HG03280 (cell line): ENCODE data around the gene CHIC1.
"Not testable (repeated sequence)": the region's sequence is repeated elsewhere in the genome, so short reads cannot be mapped to it uniquely, and the experiment has no call there.

Experiments used
- ATAC-seq: cut with Tn5 transposase; IDR thresholded peaks from one replicate; pipeline ENCODE4 v1.9.1; 2021; ENCODE audit warnings: mild to moderate bottlenecking, moderate library complexity; ENCODE audit not compliant: unreplicated experiment

CHIC1 gene

DNA sequence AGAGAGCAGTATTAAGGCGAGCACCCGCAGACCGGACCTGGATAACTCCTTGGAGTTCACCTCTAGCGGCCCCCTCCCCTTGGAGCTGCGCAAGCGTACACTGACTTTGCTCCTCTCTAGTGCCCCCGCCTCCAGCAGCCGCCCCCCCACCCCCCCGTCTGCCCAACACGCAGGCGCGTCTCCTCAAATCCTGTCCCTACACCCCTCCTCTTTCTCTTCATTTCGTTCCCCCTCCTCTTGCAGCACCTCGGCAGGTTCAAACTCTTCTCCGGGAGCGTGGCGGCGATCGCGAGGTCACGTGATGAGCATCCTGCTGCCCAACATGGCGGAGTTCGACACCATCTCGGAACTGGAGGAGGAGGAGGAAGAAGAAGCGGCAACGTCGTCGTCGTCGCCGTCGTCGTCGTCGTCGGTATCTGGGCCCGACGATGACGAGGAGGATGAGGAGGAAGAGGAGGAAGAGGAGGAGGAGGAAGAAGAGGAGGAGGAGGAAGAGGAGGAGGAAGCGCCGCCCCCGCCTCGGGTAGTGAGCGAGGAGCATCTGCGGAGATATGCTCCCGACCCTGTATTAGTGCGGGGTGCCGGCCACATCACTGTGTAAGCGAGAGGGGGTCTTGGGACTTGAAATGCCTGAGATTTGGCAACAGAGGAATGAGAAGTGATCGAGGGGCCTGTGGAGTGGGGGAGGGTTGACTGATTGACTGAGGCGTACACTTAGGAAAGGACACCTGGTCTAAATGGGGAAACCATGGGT, at the start of gene CHIC1:
Gene CHIC1 (plus strand): TSS at position 214 of the 754 bp plus-strand sequence. CDS start 88 bp downstream, at position 302.
- ATAC-seq: peak; percentile 65

DNA sequence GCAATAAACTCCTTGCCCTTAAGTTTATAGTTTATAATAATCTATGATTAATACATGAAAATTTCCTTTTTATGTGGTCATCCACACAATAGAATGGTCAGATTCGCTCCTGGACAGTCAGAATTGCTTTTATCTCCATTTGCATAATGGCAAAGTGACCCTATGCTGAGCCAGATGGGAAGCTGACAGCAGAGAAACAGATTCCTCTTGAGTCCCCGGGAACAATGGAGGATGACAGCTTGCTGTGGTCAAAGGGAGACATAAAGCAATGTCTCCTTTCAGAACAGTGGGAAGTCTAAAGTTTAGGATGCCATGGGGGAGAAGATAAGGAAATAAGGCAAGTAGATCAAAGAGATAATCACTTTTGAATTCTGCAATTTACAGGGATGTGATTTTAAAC, 40.2 kb upstream of the CHIC1 start:
- ATAC-seq: not testable (repeated sequence)

DNA sequence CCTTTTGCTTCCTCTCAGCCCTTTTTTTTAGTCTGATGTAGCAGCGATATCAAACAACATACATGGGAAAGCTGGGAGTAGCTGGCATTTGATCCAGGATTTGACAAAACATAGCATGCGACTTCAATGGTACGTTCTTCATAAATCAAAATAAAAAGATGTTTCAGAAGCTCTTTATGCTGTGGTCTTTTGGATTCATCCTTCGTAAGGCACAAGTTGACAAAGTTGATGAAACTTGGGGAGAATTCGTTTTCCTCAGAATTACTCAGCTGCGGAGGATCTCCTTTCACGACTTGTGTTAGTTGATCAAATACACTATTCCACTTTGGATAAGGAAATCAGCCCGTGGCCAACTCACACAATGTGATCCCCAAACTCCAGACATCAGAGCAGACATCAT, 38.1 kb upstream of the CHIC1 start:
- ATAC-seq: no peak

DNA sequence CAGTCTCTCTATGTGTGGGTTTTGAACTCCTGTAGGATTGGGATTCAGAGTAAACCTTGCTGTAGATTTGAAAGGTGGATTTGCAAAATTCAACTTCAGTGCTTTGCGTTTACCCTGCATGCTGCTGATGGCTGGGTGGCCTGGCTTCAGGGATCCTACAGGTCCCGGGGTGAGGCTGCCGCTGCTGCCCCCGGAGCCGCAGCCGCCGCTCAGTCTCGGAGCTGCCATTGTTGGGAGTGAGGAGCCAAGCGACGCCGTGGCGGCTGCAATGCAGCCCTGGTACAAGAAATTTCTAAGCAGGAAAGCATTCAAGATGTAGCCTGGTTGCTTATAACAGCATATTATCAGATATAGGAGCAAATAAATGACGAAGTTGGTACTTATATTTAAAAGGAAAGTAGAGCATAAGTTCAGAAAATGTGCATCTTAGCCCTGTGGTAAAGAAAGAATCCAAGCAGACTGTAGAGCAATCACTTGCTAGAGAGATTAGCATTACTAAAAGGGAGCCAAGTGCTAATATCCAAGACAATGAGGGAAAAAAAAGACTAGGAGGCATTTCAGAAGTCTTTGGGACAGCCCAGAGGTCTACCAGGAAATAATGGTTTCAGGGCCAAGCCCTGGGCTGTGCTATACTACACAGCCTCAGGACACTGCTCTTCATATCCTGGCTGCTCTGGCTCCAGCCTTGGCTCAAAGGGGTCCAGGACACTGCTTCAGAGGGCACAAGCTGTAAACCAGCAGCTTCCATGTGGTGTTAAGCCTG, 36.9 kb upstream of the CHIC1 start:
- ATAC-seq: no peak

DNA sequence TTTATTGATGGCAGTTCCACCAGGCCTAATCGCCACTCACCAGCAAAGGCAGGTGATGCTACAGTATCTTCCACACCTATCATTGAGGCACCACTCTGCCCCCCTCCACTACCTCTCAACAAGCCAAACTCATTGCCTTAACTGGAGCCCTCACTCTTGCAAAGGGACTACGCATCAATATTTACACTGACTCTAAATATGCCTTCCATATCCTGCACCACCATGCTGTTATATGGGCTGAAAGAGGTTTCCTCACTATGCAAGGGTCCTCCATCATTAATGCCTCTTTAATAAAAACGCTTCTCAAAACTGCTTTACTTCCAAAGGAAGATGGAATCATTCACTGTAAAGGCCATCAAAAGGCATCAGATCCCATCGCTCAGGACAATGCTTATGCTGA, 31.3 kb upstream of the CHIC1 start:
- not testable (repeated sequence) for ATAC-seq

DNA sequence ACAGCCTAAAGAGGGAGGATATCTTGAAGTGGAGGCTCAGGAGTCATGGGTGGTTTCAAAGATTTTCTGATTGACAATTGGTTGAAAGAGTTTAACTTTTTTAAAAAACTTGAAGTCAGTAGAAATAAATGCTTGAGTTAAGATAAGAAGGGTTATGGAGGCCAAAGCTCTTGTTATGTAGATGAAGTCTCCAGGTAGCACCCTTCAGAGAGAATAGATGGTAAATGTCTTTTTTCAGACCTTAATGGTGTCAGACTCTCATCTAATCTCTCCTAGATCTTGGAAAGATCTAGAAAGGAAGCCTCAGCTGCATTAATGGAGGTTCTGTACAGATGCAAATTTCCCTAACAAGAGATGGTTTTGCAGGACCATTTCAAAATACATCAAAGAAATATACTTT, 6.8 kb upstream of the CHIC1 start:
- ATAC-seq: no peak

DNA sequence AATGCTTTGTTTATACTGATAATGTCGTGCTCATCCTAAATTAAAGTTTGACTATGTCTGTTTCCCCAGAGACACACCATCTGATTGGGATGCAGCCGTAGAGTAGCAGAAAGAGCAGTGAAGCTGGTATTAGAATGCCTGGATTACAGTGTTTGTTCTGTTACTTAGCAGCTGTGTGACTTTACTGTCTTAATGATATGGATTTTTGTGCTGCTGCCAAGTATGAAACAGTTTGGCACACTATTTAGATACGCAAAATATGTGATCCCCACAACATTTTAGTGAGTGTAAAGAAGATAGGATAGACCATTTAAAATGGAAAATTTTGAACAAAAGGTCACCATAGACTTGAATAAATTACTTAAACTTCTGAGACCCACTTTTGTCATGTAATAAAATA, 1.2 kb upstream of the CHIC1 start:
- no peak for ATAC-seq

DNA sequence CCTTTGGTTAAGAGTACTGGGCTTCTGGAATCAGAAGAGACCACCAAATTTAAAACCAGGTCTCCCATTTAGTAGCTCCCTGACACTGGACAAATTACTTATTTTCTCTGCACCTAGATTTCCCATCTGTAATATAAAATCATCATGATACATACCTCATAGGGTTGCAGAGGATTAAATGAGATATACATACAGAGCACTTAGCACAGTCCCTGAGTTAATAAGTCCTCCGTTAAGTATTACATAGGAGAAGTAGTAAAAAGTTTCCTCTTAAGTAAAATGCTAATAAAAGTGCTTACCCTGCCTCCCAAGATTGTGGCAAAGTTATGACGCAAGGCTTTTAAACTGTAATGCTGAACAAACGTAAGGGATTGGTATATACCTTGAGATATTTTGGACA, 539 bp upstream of the CHIC1 start:
- ATAC-seq: peak; percentile 12

DNA sequence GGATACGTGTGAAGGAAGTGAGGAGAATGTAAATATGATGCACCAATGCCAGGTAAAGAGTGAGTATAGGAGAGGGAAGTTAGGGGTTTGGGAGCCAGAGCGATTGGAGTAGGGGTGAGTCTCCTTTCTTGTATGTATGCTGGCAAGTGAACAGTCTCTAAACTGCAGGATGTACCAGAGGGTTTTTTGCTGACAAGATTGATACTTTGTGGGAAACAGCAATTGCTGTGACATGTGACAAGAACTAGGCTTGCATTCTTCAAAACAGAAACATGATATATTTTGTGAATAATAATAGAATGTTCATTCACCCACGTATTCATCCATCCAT, 706 bp downstream of the CHIC1 start:
- ATAC-seq: peak; percentile 42

DNA sequence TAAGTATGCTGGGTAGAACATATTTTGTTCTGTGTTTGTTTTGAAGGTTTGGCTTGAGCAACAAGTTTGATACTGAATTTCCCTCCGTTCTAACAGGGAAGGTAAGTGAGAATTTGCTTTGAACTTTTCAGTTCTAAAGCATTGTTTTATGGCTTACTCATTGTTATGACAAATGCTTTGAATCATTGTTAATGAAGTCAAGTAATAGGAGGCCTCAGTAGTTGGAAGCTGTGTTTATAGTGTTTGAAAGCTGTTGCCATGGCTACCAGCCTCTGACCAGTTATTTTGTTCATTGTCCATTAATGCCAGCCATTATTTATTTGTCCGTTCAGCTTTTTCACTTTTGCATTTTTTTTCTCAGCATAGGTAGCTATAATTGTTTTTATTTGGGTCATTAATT, 14.4 kb downstream of the CHIC1 start:
- ATAC-seq: no peak

DNA sequence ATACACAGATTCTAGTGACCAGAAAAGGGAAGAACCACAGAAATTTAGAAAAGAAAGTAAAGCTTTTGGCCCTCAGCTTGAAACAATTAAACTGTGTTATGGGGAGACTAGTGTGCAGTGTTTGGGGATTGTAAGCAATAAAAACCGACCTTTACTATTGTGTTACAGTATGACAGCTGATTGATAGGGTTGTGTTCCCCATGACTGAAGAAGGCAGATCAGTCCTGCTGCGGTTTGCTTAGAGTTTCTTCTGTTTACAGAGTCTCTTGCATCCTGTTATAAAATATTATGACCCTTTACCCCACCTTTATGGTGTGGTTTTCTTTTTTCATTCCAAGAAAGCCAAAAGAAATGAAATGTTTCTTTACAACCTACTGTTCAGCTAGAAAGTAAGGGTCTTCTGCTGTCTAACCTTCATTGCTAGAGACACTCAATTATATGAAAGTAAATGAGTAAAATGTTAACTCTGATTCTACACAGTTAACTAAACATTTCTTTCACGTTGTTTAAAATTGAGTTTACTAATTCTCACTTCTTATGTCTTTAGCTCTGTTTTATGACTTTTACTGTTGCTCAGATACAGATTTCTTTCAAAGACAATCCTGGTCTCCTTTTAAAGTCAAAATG, 18.1 kb downstream of the CHIC1 start:
- ATAC-seq: no peak

DNA sequence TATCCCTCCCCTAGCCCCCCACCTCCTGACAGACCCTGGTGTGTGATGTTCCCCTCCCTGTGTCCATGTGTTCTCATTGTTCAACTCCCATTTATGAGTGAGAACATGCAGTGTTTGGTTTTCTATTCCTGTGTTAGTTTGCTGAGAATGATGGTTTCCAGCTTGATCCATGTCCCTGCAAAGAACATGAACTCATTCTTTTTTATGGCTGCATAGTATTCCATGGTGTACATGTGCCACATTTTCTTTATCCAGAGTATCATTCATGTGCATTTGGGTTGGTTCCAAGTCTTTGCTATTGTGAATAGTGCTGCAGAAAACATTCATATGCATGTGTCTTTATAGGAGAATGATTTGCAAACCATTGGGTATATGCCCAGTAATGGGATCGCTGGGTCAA, 34.8 kb downstream of the CHIC1 start:
- ATAC-seq: not testable (repeated sequence)

DNA sequence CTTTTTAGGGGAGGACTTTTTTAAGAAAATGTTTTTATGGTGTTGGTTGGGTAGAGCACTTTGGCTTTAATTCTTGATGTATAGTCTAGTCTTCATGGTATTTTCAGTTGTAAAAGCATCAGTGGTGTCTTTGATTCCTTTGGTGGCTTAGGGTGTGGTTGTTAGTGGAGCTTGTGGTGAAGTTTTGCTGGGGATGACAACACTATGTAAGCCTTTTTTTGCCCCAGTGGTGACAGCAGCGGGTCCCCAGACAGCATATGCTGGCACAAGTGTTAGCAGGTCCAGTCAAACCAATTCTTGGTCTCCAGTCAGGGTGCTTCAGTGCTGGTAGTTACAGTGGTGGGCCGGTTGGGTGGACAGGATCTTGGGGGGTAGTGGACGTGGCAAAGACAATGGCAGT, 52.0 kb downstream of the CHIC1 start:
- ATAC-seq: no peak

DNA sequence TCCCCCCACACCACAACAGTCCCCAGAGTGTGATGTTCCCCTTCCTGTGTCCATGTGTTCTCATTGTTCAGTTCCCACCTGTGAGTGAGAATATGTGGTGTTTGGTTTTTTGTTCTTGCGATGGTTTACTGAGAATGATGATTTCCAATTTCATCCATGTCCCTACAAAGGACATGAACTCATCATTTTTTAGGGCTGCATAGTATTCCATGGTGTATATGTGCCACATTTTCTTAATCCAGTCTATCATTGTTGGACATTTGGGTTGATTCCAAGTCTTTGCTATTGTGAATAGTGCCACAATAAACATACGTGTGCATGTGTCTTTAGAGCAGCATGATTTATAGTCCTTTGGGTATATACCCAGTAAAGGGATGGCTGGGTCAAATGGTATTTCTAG, 78.7 kb downstream of the CHIC1 start:
- ATAC-seq: not testable (repeated sequence)

DNA sequence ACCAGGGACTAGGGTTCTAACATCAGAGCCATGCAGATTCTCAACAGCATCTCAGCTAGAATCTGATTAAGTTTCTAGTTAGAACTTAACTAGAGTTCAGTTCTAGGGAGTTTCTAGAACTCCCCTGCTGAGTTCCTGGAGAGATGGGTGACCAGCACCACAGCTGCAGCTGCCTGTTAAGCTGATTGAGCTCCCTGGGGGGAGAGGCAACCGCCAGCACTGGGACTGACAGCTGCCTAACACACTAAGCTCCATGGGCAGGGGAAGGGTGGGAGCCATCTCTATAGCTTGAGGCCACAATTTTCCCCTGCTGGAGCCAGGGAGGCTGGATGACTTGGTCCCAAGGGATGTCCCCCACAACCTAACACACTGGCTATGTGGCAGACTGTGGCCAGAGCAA, 84.2 kb downstream of the CHIC1 start:
- ATAC-seq: no peak

DNA sequence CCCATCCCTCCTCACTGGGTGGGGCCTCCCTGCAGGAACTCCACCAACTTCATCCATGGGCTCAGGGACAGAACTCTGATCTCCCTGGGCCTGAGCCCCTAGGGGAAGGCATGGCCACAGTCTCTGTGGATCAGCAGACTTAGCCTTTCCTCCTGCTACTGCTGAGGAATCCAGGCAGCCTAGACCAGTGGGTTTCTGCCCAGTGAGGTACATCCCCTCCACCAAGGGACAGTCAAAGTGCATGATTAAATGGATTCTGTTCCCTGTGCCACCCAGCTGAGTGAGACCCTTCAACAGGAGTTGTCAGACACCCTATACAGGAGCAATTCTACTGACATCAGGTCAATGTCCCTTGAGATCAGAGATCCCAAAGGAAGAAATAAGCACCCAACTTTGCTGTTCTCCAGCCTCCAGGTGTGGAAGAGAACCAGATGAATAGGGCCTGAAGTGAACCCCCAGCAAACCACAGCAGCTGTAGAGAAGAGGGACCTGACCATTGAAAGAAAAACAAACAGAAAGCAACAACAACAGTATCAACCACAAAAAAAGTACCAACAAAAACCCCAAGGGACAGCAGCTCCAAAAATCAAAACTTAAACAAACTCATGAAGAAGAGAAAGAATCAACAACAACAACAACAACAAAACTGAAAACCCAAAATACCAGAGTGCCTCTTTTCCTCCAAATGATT, 84.8 kb downstream of the CHIC1 start:
- ATAC-seq: no peak

DNA sequence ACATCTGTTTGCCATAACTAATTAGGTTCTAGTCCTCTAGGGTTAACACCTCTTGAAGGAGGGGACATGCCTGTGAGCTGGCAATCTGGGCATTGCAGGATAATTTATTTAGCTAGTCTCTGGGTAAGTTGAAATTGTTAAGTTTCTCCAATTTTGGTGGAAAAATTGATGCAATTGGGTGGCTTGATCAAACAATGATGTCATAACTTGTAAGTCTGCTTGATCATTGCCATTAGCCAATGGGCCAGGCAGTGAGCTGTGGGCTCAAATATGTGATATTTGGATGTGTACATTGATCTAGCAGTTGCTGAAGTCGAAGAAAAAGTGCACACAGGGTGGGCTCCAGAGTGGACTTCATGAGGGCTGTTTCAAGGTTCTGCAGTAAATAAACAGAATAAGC, 98.3 kb downstream of the CHIC1 start:
- not testable (repeated sequence) for ATAC-seq

DNA sequence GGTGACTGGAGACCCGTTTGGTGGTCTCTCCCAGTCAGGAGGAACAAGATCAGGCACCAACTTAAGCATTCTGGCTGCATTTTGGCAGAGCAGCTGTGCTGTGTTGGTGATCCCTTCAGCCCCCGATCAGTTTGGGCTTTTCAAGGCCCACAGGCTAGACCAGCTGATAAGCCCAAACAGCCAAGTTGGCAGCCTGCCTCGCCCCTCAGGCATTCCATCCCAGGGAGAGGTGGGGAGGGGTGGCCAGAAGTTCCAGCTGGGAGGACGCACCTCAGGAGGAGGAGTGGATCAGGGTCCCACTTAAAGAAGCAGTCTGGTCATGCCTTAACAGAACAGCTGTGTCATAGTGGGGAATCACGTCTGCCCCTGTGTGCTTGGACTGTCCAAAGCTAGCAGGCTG, 105.8 kb downstream of the CHIC1 start:
- ATAC-seq: no peak

DNA sequence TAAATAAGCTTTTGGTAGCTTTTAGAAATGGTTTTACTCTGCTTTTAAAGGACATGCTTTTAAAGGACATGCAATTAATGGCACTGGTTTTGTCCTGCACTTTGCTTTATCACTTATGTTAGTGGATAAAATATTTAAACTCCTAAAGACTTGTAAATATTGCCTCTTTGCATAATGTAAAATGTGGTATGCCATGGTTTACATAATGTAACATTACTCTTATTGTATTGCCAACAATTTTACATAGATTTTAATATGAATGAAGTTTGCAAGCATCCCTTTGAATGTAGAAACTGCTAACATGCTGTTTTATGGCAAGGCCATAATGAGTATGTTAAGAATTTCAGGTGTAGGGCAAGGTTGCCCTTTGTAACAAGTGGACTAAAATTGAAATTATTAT, 118.4 kb downstream of the CHIC1 start:
- ATAC-seq: no peak

DNA sequence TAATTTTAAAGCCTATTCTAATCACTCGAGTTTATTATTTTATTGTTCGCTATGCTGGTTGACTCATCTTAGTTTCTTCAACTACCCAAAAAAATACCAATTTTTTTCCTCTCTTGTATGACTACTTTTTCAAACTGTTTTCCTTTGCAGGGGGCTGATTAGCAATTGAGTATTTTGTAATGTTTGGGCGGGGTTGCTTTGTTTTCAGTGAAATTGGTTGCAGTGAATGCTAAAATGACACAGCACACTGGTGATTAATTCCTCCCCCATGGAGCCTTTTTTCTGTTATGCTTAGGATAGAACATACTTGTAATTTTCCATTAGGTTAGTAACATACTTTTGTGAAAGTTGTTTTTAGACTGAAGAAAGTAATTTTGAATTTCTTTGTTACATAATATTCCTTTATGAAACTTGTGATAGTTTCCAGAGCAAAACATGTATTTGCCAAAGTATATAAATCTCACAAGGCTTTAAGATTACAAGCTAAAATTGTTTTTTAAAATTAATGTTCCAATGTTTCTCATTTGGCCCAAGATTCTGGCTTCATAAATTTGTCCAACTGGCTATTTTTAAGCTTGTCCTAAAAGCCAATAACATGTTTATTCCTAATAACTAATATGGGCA, 120.4 kb downstream of the CHIC1 start:
- ATAC-seq: no peak

DNA sequence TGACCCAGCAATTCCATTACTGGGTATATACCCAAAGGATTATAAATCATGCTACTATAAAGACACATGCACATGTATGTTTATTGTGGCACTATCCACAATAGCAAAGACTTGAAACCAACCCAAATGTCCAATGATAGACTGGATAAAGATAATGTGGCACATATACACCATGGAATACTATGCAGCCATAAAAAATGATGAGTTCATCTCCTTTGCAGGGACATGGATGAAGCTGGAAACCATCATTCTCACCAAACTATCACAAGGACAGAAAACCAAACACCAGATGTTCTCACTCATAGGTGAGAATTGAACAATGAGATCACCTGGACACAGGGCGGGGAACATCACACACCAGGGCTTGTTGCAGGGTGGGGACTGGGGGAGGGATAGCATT, 144.0 kb downstream of the CHIC1 start:
- ATAC-seq: not testable (repeated sequence)
